ENCODE data around the gene OR6Q1. TPM values are rescaled to one million over a fixed set of nuclear protein-coding genes. Genes with fewer than 3 reads are reported as not detected.

Gene OR6Q1
- total RNA-seq, 2 experiments from 2014 or later: not detected

DNA sequence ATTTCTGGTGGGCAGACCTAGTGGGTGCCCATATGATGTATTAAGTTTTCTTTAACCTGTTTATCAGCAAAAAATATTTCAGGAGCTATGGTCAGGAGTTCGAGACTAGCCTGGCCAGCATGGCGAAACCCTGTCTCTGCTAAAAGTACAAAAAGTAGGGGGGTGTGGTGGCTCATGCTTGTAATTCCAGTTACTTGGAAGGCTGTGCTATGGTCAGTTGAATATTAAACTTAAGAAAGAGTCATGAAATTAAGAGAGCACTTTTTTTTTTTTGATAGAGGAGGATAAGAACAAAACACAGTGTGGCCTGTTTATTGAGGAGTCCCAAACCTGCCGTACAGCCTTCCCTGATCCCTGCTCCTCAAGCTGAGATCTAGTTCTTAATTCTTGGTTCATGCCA is 29.8 kb downstream of the OR6Q1 start:
- ChIA-PET POLR2A (no interaction called here), CTCF (no interaction called here)
- Histone ChIP-seq H3K27ac (ENCODE audit: low read depth in 1 of 2, low read length in 2 of 2) (no peak overlapping the region), H3K4me3 (ENCODE audit: low read length) (no peak overlapping the region), H3K27me3 (ENCODE audit: control insufficient read depth in 1 of 2, insufficient read depth in 2 of 2, low read length in 2 of 2) (no peaks in the 10 kb centered on the region), H3K36me3 (ENCODE audit: insufficient read depth, low read length) (no peaks in the 10 kb centered on the region), H3K9me3 (ENCODE audit: control insufficient read depth in 1 of 2, insufficient read depth in 1 of 2, low read length in 2 of 2) (no peaks in the 10 kb centered on the region), H3K4me1 (ENCODE audit: insufficient read depth, low read length) (no peaks in the 10 kb centered on the region)
- H3K9me3 Mint-ChIP-seq: no peaks in the 10 kb centered on the region
- ATAC-seq (ENCODE audit: poor library complexity) (no peak), DNase-seq (no peak)
- TF ChIP-seq, protein P1, sequence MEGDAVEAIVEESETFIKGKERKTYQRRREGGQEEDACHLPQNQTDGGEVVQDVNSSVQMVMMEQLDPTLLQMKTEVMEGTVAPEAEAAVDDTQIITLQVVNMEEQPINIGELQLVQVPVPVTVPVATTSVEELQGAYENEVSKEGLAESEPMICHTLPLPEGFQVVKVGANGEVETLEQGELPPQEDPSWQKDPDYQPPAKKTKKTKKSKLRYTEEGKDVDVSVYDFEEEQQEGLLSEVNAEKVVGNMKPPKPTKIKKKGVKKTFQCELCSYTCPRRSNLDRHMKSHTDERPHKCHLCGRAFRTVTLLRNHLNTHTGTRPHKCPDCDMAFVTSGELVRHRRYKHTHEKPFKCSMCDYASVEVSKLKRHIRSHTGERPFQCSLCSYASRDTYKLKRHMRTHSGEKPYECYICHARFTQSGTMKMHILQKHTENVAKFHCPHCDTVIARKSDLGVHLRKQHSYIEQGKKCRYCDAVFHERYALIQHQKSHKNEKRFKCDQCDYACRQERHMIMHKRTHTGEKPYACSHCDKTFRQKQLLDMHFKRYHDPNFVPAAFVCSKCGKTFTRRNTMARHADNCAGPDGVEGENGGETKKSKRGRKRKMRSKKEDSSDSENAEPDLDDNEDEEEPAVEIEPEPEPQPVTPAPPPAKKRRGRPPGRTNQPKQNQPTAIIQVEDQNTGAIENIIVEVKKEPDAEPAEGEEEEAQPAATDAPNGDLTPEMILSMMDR (IDR thresholded peaks at IDR 0.05): no peak
- no peaks in the 10 kb centered on the region for H3K4me1 Mint-ChIP-seq (ENCODE audit: low read depth)
- H3K36me3 Mint-ChIP-seq (ENCODE audit: low read depth): no peaks in the 10 kb centered on the region
- intact Hi-C loops (cut with DNase I, micrococcal nuclease): no loop called here
- peaks cover 13% of the 10 kb centered on the region for H3K27me3 Mint-ChIP-seq
- no peak overlapping the region for H3K27ac Mint-ChIP-seq
- no peak overlapping the region for H3K4me3 Mint-ChIP-seq

DNA sequence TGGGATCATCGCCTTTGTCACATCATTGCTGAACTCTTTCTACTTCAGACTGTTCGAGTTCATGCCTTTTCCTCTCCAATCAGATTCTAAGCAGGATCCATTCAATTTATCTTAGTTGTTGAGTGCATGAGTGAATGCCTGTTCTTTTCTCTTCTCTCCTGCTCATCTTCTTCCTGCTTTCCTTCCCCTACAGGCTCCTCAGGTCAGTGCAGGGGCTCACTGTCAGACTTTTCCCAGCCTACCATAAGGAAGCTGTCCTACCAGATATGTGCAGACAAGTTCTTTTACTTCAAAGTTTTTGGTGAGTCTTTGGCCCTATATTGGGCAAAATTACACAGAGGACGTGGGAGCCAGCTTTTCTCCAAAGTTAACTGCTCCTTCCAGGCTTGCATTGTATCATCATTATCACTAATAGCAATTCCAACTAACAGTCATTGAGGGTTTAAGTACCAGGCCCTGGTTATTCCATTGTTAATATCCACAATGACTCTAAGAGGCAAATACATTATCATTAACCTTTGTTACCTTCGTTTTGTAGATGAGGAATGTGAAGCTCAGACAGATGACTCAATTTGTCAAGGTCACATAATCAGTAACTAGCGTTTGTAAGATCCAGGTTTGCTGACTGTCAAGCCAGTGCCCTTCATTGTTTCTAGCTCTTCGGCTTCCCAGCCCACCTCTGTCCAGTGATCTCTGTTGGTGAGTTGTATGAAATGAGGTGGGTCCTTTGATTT is 30.4 kb downstream of the OR6Q1 start:
- Mint-ChIP-seq H3K27me3 (peaks cover 13% of the 10 kb centered on the region), H3K4me1 (ENCODE audit: low read depth) (no peaks in the 10 kb centered on the region), H3K27ac (no peak overlapping the region), H3K9me3 (no peaks in the 10 kb centered on the region), H3K4me3 (no peak overlapping the region), H3K36me3 (ENCODE audit: low read depth) (no peaks in the 10 kb centered on the region)
- ChIA-PET CTCF (no interaction called here), POLR2A (no interaction called here)
- Histone ChIP-seq H3K27ac (ENCODE audit: low read depth in 1 of 2, low read length in 2 of 2) (no peak overlapping the region), H3K4me3 (ENCODE audit: low read length) (no peak overlapping the region), H3K4me1 (ENCODE audit: insufficient read depth, low read length) (no peaks in the 10 kb centered on the region), H3K36me3 (ENCODE audit: insufficient read depth, low read length) (no peaks in the 10 kb centered on the region), H3K27me3 (ENCODE audit: control insufficient read depth in 1 of 2, insufficient read depth in 2 of 2, low read length in 2 of 2) (no peaks in the 10 kb centered on the region), H3K9me3 (ENCODE audit: control insufficient read depth in 1 of 2, insufficient read depth in 1 of 2, low read length in 2 of 2) (no peaks in the 10 kb centered on the region)
- intact Hi-C loops (cut with DNase I, micrococcal nuclease): no loop called here
- DNase-seq: no peak
- no peak for ATAC-seq (ENCODE audit: poor library complexity)
- TF ChIP-seq, protein P1 (IDR thresholded peaks at IDR 0.05): no peak

DNA sequence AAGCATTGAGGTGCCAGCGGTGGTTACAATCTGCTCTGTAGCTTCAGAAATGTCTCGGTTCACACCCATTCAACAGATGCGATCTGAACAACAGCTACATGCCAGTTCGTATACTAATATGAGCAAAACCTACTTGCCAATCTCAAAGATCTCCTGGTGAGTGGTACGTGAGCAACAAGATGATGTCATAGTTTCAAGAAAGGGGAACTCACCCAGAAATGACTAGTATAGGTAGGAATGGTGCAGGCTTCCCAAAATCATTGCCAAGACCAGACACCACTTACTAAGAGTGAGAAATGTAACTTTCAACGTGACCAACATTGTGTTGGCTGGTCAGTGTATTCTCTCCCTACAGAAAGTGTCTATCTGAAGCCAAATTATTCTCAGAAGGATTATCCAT is 31.1 kb downstream of the OR6Q1 start:
- POLR2A ChIA-PET: no interaction called here
- intact Hi-C loops (cut with DNase I, micrococcal nuclease): no loop called here

More for the DNA sequence above, 31.1 kb downstream of the OR6Q1 start:
- H3K4me1 ChIP-seq (ENCODE audit: insufficient read depth, low read length): no peaks in the 10 kb centered on the region
- no peaks in the 10 kb centered on the region for H3K4me1 Mint-ChIP-seq (ENCODE audit: low read depth)
- TF ChIP-seq, protein P1 (IDR thresholded peaks at IDR 0.05): no peak
- no peaks in the 10 kb centered on the region for H3K36me3 Mint-ChIP-seq (ENCODE audit: low read depth)
- H3K27me3 ChIP-seq (ENCODE audit: control insufficient read depth in 1 of 2, insufficient read depth in 2 of 2, low read length in 2 of 2): no peaks in the 10 kb centered on the region
- no peak overlapping the region for H3K4me3 Mint-ChIP-seq
- no peaks in the 10 kb centered on the region for H3K36me3 ChIP-seq (ENCODE audit: insufficient read depth, low read length)
- H3K27ac ChIP-seq (ENCODE audit: low read depth in 1 of 2, low read length in 2 of 2): no peak overlapping the region
- no peak for ATAC-seq (ENCODE audit: poor library complexity)
- H3K4me3 ChIP-seq (ENCODE audit: low read length): no peak overlapping the region
- H3K27ac Mint-ChIP-seq: no peak overlapping the region
- H3K9me3 ChIP-seq (ENCODE audit: control insufficient read depth in 1 of 2, insufficient read depth in 1 of 2, low read length in 2 of 2): no peaks in the 10 kb centered on the region
- CTCF ChIA-PET: no interaction called here
- peaks cover 13% of the 10 kb centered on the region for H3K27me3 Mint-ChIP-seq
- no peak for DNase-seq
- no peaks in the 10 kb centered on the region for H3K9me3 Mint-ChIP-seq

Measured in CD4-positive, alpha-beta T cell (primary cell).